COLO668 (cell line): ENCODE data around the gene RASA2.
"Not testable (repeated sequence)": the region's sequence is repeated elsewhere in the genome, so short reads cannot be mapped to it uniquely, and the experiment has no call there.

Experiments
- DNase-seq: peaks from one replicate; lab custom pipeline; 2025; ENCODE audit not compliant: unreplicated experiment; lab: John Stamatoyannopoulos, UW

The RASA2 gene

DNA sequence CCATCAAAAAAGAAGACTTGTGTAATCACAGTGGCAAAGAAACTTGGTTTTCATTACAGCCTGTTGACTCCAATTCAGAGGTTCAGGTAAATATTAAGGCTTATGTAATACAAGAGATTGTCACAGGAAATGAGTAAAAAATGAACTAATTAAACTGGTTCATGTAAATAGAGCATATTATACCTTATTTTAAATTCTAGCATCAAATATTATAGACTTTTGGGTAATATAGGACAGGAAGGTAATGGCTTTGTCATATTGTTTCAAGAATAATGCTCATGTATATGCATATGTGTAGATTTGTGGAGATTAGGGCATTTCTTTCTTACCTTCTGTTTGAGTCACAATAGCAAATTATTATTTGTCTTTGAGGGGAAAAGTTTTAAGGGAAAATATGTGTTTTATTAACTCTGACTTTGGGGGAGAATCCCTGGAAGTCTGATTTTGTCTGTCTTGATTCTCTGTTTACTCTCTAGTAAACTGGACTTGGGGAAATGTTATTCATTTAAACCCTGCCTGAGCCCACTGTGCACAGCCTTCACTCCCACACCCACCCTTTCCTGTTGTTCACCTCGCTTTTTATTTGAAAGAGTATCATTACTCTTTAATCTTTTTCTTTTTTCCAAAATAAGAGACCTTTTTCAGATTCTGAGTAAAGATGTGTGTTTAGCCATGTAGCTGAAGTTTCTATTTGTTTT is 43.0 kb downstream of the RASA2 start:
- DNase-seq, result no peak

- DNase-seq, result no peak
Measured at GRCh38 chr3:141530415-141530768, 43.6 kb downstream of the RASA2 start.

GRCh38 chr3:141532609-141533008 is 45.8 kb downstream of the RASA2 start:
- no peak for DNase-seq

- not testable (repeated sequence) for DNase-seq
Measured at GRCh38 chr3:141536017-141536416, 49.2 kb downstream of the RASA2 start.

GRCh38 chr3:141537856-141538255 is 51.0 kb downstream of the RASA2 start:
- DNase-seq, result no peak

GRCh38 chr3:141538568-141539240 is 51.9 kb downstream of the RASA2 start:
- no peak for DNase-seq

- DNase-seq, result no peak
Measured at GRCh38 chr3:141539431-141540187, 52.8 kb downstream of the RASA2 start.

- DNase-seq, result no peak
Measured at GRCh38 chr3:141540531-141540930, 53.7 kb downstream of the RASA2 start.

DNA sequence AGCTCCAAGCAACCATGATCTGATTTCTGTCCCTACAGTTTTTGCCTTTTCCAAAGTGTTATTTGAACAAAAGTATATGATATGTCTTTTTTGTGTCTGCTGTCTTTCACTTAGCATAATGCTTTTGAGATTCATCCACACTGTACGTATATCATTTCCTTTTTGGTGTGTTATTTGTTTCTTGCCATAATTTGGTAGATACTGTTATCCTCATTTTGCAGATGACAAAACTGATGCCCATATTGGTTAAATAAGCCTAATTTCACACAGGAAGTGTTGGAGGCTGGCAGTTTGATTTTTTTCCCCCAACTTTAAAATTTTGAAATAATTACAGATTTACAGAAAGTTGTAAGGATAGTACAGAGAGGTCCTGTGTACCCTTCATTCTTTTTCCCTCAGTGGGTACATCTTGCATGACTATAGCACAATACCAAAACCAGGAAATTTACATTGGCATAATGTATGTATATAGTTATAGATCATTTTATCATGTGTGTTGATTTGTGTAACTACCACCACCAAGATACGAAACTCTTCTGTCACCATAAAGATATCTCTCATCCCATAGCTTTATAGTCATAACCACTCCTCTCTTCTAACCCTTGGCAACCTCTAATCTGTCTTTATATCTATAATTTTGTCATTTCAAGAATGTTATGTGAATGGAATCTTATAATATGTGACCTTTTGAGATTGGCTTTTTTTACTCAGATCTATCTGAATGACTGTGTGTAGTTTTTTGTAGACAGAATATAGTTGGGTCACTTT is 55.6 kb downstream of the RASA2 start:
- no peak for DNase-seq

DNA sequence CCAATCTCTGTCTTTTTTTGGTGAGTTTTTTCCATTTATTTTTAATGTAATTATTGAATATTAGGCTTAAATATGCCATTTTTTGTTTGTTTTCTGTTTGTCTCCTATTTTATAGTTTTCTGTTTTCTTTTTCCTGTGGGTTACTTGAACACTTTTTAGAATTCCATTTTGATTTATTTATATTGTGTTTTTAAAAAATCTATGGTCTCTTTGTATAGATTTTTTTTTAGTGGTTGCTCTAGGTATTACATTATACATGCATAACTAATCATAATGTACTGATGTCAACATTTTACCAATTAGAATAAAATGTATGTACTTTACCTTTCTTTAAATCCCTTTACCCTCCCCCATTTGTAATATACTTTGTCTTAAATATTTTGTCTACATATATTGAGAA is 56.2 kb downstream of the RASA2 start:
- no peak for DNase-seq

GRCh38 chr3:141544697-141545096 is 57.9 kb downstream of the RASA2 start:
- no peak for DNase-seq

- DNase-seq, result no peak
Measured at GRCh38 chr3:141546081-141546480, 59.3 kb downstream of the RASA2 start.

DNA sequence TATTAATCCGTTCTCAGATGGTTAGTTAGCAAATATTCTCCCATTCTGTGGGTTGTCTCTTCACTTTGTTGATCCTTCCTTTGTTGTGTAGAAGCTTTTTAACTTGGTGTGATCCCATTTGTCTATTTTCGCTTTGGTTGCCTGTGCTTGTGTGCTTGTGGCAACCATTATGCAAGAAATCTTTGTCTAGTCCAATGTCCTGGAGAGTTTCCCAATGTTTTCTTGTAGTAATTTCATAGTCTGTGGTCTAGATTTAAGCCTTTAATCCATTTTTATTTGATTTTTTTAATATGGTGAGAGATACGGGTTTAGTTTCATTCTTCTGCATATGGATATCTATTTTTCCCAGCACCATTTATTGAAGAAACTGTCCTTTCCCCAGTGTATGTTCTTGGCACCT is 59.8 kb downstream of the RASA2 start:
- DNase-seq, result no peak

- DNase-seq, result no peak
Measured at GRCh38 chr3:141547791-141548190, 61.0 kb downstream of the RASA2 start.

DNA sequence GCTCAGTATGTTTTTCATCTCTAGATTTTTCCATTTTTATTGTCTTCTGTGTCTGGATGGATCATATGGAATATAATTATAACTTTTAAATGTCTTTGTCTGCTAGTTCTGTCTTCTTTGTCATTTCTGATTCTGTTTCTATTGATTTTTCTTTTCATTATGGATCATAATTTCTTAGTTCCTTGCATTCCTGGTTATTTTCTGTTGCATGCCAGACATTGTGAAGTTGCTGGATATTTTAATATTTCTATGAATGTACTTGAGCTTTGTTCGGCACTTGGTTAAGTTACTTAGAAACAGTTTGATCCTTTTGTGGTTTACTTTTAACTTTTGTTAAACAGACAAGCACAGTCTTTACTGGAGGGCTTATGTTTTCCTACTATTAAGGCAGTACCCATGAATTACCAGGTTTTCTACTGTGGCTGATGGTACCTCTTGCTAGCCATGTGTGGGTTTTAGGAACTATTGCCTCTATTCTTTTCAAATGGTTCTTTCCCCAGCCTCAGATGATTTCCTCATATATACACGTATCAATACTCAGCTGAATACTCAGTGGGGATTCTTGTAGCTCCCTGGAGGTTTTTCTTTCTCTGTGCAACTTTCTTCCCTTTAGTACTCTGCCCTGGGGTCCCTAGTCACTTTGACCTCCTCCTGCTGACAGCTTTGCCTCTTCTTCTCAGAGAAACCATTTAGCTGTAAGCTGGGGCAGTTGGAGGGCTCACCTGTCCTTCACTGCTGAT is 64.3 kb downstream of the RASA2 start:
- DNase-seq, result no peak

- no peak for DNase-seq
Measured at GRCh38 chr3:141552440-141552991, 65.7 kb downstream of the RASA2 start.

DNA sequence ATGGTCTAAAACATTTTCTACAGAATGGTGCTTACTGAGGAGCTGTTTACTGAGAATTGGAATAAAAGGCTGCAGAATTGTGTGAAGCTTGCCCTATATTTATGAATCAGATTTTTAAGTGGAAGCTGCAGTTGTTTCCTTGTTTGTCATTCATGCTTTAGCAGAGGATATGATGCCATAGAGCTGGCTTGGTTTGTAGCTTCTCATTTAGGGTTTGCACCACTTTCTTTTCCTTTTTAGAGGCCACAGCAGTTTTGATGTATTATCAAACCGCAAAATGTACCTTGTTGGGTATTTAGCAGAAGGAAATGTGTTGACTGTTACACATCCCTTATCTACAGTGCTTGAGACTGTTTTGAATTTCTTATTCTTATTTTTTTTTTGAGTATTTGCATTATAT is 66.2 kb downstream of the RASA2 start:
- DNase-seq, result no peak

GRCh38 chr3:141556034-141556433 is 69.2 kb downstream of the RASA2 start:
- DNase-seq, result no peak

- DNase-seq, result no peak
Measured at GRCh38 chr3:141557961-141558706, 71.3 kb downstream of the RASA2 start.
